RWPE2 (cell line): ENCODE data around the gene HOXB4.

Experiments
- ATAC-seq: fragments of 200-7000 bp; cut with Tn5 transposase; 3 replicates; pipeline ENCODE4 v1.9.1; 2021; ENCODE audit warnings: low read depth
- DNase-seq: peaks from one replicate; pipeline ENCODE4 v3.0.0-alpha.2; 2020; ENCODE audit warnings: low spot score
- H3K27ac ChIP-seq: fragments of 450-650 bp; 2 replicates; pipeline ENCODE4 v1.5.1; 2017; ENCODE audit warnings: mild to moderate bottlenecking; ENCODE audit not compliant: poor library complexity, severe bottlenecking
- H3K27me3 ChIP-seq: fragments of 250-450 bp; sonication (Bioruptor Pico); 2 replicates; pipeline ENCODE4 v1.5.1; 2021; ENCODE audit warnings: mild to moderate bottlenecking, moderate library complexity; ENCODE audit not compliant: insufficient read depth, poor library complexity, severe bottlenecking
- H3K36me3 ChIP-seq: fragments of 250-450 bp; sonication (Bioruptor Pico); 2 replicates; pipeline ENCODE4 v1.5.1; 2020; ENCODE audit warnings: low read depth, mild to moderate bottlenecking, moderate library complexity
- H3K4me1 ChIP-seq: fragments of 250-450 bp; sonication (Bioruptor Pico); 2 replicates; pipeline ENCODE4 v1.5.1; 2021; ENCODE audit warnings: mild to moderate bottlenecking, moderate library complexity; ENCODE audit not compliant: insufficient read depth, poor library complexity, severe bottlenecking
- H3K4me3 ChIP-seq: fragments of 250-450 bp; sonication (Bioruptor Pico); 2 replicates; pipeline ENCODE4 v1.5.1; 2021; ENCODE audit warnings: mild to moderate bottlenecking, moderate library complexity; ENCODE audit not compliant: severe bottlenecking
- H3K9me3 ChIP-seq: fragments of 250-450 bp; sonication (Bioruptor Pico); 2 replicates; pipeline ENCODE4 v1.5.1; 2021; ENCODE audit warnings: mild to moderate bottlenecking, moderate library complexity; ENCODE audit not compliant: severe bottlenecking
- TF ChIP-seq, protein P1 (sequence below): fragments of 450-650 bp; IDR thresholded peaks from one replicate; pipeline ENCODE4 v1.5.1; 2017; ENCODE audit warnings: mild to moderate bottlenecking, moderate library complexity; ENCODE audit not compliant: poor library complexity, severe bottlenecking

Gene HOXB4

GRCh38 chr17:48578616-48579470, 693 bp upstream of the HOXB4 start:
- TF ChIP-seq, protein P1, sequence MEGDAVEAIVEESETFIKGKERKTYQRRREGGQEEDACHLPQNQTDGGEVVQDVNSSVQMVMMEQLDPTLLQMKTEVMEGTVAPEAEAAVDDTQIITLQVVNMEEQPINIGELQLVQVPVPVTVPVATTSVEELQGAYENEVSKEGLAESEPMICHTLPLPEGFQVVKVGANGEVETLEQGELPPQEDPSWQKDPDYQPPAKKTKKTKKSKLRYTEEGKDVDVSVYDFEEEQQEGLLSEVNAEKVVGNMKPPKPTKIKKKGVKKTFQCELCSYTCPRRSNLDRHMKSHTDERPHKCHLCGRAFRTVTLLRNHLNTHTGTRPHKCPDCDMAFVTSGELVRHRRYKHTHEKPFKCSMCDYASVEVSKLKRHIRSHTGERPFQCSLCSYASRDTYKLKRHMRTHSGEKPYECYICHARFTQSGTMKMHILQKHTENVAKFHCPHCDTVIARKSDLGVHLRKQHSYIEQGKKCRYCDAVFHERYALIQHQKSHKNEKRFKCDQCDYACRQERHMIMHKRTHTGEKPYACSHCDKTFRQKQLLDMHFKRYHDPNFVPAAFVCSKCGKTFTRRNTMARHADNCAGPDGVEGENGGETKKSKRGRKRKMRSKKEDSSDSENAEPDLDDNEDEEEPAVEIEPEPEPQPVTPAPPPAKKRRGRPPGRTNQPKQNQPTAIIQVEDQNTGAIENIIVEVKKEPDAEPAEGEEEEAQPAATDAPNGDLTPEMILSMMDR: no peak
- H3K27me3 ChIP-seq: no peaks in the 10 kb centered on the region
- ATAC-seq: peak; percentile 13; the same call in 1 of the 3 replicates
- no peaks in the 10 kb centered on the region for H3K9me3 ChIP-seq
- peak overlapping the region; percentile 63 for H3K4me3 ChIP-seq
- no peak for DNase-seq
- H3K4me1 ChIP-seq: peaks cover under 1% of the 10 kb centered on the region
- H3K36me3 ChIP-seq: peaks cover 5% of the 10 kb centered on the region
- H3K27ac ChIP-seq: peak overlapping the region; percentile 35

DNA sequence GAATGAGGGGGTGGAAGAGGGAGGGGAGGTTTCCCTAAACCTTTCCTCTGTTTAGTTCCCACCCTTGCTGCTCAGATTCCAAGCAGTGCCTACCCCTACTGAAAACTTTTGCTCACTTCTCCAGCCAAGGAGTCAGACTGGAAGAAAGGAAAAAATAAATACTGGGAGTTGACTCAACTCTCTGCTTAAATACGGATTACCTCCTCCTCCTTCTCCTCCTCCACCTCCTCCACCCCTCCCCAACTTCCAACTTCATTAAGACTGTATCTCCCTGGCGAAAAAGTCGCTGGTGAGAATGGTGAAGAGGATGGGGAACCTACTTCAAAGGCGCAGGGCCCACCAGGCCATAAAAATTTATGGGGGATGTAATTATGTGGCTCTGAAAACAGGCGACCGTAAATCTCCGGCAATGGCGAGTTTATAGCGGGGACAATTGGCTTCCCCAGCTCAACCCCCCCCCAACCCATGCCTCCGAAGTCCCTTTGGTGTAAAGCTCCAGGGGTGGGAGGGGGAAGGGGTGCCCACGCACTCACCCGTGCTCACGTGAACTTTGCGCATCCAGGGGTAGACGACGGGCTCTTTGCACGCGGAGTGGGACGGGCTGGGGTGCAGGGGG, 712 bp downstream of the HOXB4 start:
- H3K4me3 ChIP-seq: peak overlapping the region; percentile 63

DNA sequence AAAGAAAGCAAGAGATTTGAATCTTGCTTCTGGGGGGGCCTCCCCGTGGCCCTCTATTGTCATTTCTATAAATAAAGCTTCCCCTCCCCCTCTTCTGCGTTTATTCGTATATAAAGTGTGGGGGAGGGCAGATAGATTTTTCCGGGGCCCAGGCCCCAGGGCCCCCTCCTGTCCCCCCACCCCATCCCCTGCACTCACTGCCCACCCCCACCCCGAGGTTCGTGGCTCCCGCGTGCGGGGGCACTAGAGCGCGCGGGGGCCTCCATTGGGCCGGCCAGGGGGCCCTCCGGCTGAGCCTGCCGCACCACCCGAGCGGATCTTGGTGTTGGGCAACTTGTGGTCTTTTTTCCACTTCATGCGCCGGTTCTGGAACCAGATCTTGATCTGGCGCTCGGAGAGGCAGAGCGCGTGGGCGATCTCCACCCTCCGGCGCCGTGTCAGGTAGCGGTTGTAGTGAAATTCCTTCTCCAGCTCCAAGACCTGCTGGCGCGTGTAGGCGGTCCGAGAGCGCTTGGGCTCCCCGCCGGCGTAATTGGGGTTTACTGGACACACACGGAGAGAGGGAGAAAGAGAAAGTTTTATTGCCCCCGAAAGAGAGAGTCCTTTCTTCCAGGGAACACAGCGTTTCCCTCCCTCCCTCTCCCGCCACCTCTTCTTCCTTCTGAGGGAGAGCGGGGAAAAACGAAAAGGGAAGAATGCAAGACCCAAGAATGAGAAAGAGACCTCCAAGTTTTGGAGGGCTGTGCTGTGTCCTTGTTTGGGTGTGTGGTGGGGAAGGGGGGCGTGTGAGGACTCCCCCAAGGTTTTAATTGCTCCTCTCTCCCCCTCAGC, 1.5 kb downstream of the HOXB4 start:
- Histone ChIP-seq H3K27me3 (no peaks in the 10 kb centered on the region), H3K27ac (peak overlapping the region; percentile 35), H3K9me3 (no peaks in the 10 kb centered on the region), H3K36me3 (peaks cover 5% of the 10 kb centered on the region), H3K4me1 (peaks cover 5% of the 10 kb centered on the region), H3K4me3 (peak overlapping the region; percentile 63)
- TF ChIP-seq, protein P1: no peak
- ATAC-seq: peak; percentile 72
- DNase-seq: no peak

More for the DNA sequence above, 712 bp downstream of the HOXB4 start:
- ATAC-seq: peak; percentile 28; the same call in 1 of the 3 replicates
- peaks cover 5% of the 10 kb centered on the region for H3K4me1 ChIP-seq
- peaks cover 5% of the 10 kb centered on the region for H3K36me3 ChIP-seq
- H3K9me3 ChIP-seq: no peaks in the 10 kb centered on the region
- H3K27ac ChIP-seq: peak overlapping the region; percentile 35
- TF ChIP-seq, protein P1: no peak
- DNase-seq: no peak
- H3K27me3 ChIP-seq: no peaks in the 10 kb centered on the region

GRCh38 chr17:48575673-48576478, 2.3 kb downstream of the HOXB4 start:
- ATAC-seq: no peak
- H3K9me3 ChIP-seq: no peaks in the 10 kb centered on the region
- peaks cover 5% of the 10 kb centered on the region for H3K4me1 ChIP-seq
- H3K27me3 ChIP-seq: no peaks in the 10 kb centered on the region
- DNase-seq: no peak
- H3K4me3 ChIP-seq: no peak overlapping the region
- TF ChIP-seq, protein P1: no peak
- peaks cover 5% of the 10 kb centered on the region for H3K36me3 ChIP-seq
- H3K27ac ChIP-seq: no peak overlapping the region
